H1 (cell line): Measurements from ENCODE around the gene ALDH7A1. TPM values are rescaled to one million over a fixed set of nuclear protein-coding genes. Genes with fewer than 3 reads are reported as not detected.

Source experiments
- ASH2L ChIP-seq: fragments of 200-600, 300-600 bp; sonication (generic); IDR thresholded peaks from one replicate; pipeline ENCODE4 v1.7.1; 2017; ENCODE audit warnings: low read length
- EP300 ChIP-seq, 2 experiments: IDR thresholded peaks; 1 replicate in 1 of 2; 2 replicates in 1 of 2; pipeline ENCODE4 v1.6.1; 2011 to 2012; ENCODE audit warnings: low read depth in 2 of 2, low read length in 2 of 2, mild to moderate bottlenecking in 2 of 2, borderline replicate concordance in 1 of 2, inconsistent platforms in 1 of 2, moderate library complexity in 1 of 2
- GABPA ChIP-seq: IDR thresholded peaks from 2 replicates; pipeline ENCODE4 v1.6.1; 2011; ENCODE audit warnings: mild to moderate bottlenecking, low read length, moderate library complexity, borderline replicate concordance; ENCODE audit not compliant: insufficient read depth
- PHF8 ChIP-seq: fragments of 200-600 bp; sonication (generic); conservative IDR thresholded peaks from 2 replicates; pipeline ENCODE4 v1.7.1; 2012; ENCODE audit warnings: low read depth, mild to moderate bottlenecking, inconsistent platforms, low read length, moderate library complexity
- POLR2AphosphoS5 ChIP-seq: IDR thresholded peaks from 2 replicates; pipeline ENCODE4 v1.6.1; 2011; ENCODE audit warnings: low read depth, low read length
- polyA plus RNA-seq, 7 experiments: library from polyadenylated mRNA; depleted of rRNA in 3 of 7; stranded (reverse) in 5 of 7; unstranded in 2 of 7; fragments of >200 nt in 5 of 7; fragments of 200-250 nt in 2 of 7; gene quantifications; 1 replicate in 5 of 7; 2 replicates in 1 of 7; 4 replicates in 1 of 7; pipeline versions ENCODE4 v1.2.1 to v1.2.3, GENCODE V29; 2011 to 2013; ENCODE audit warnings: missing spikeins in 2 of 7, mixed read lengths in 2 of 7
- total RNA-seq: library from RNA; stranded (reverse); fragmentation: NEBNext Ultra II Directional; extraction: Animal tissue kit (Norgen Biotek cat#: 25700); gene quantifications from 2 replicates; pipeline ENCODE4 v1.2.1, GENCODE V29; 2021
- TF ChIP-seq, protein P1 (sequence below): IDR thresholded peaks from 2 replicates; pipeline ENCODE4 v1.6.1; 2011; ENCODE audit warnings: low read depth, mild to moderate bottlenecking, low read length; ENCODE audit not compliant: insufficient read depth

The ALDH7A1 gene
- total and polyA plus RNA-seq, 2 of the 8 experiments (the other 6 are each of a cell fraction or from before 2014, with no cell fraction given): 99.6 to 225 TPM

DNA sequence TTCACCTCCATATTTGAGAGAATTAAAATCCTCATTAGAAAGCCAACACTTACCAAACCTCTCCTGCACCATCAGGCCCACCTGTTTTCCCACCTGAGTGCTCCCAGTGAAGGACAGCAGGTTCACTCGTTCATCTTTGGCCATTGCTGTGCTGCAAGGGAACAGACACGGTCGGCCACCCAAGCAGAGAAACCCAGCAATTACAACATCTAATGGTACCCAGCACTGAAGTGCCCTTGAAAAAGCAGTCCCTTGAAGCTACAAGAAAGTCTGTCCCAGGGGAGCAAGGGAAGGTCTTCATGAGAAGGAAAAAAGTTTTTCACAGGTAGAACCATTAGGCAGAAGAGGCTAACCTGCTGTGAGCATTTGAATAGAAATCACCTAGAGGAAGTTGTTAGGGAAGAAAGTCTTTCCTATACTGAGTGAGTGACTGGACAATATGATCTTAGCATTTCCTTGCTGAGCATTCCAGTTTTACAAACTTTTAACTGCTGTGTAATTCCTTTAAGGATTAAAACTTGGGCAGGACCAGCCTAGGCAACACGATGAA lies 26.7 kb downstream of the ALDH7A1 start (continued):
- TF ChIP-seq PHF8 (no peak), GABPA (no peak), ASH2L (no peak), POLR2AphosphoS5 (no peak), EP300 (IDR thresholded peaks at IDR 0.05; ENCODE audit: borderline replicate concordance in 1 of 2, low read depth in 2 of 2, low read length in 2 of 2) (no peak)
- TF ChIP-seq, protein P1, sequence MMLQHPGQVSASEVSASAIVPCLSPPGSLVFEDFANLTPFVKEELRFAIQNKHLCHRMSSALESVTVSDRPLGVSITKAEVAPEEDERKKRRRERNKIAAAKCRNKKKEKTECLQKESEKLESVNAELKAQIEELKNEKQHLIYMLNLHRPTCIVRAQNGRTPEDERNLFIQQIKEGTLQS: no peak
